IMR-90 (cell line): Measurements from ENCODE around the gene CDHR2. TPM values are rescaled to one million over a fixed set of nuclear protein-coding genes. Genes with fewer than 3 reads are reported as not detected.

ENCODE experiments used
- ATAC-seq: fragments of 200-7000 bp; cut with Tn5 transposase; 2 replicates; pipeline ENCODE4 v1.9.1; 2020; ENCODE audit warnings: low read depth, mild to moderate bottlenecking, moderate library complexity
- BruUV-seq: library from RNA; stranded (reverse); fragments of 400-500 nt; replicated peaks from 2 replicates; lab custom pipeline; 2021; lab: Mats Ljungman, UMichigan
- CTCF ChIA-PET: fragments of 300-600 bp; formaldehyde crosslinking; extraction: SDS; loops from one replicate; lab custom pipeline; 2021; ENCODE audit warnings: antibody characterized with exemption; lab: Yijun Ruan, JAX
- POLR2A ChIA-PET: fragments of 300-600 bp; sonication (Branson Sonifier 250); formaldehyde crosslinking; loops from one replicate; lab custom pipeline; 2022; ENCODE audit warnings: antibody characterized with exemption; ENCODE audit not compliant: unreplicated experiment; lab: Charles Lee
- DNase-seq: peaks from one replicate; pipeline ENCODE4 v3.0.0; 2013
- H2AFZ ChIP-seq: replicated peaks from 2 replicates; pipeline ENCODE3; 2013; ENCODE audit warnings: low read length, mild to moderate bottlenecking; ENCODE audit not compliant: poor library complexity
- H2AK5ac ChIP-seq: 2 replicates; pipeline ENCODE4 v1.6.1; 2013; ENCODE audit warnings: low read depth, low read length, inconsistent platforms
- H2AK9ac ChIP-seq: replicated peaks from 2 replicates; pipeline ENCODE3; 2013; ENCODE audit warnings: mild to moderate bottlenecking, low read depth, low read length, moderate library complexity; ENCODE audit not compliant: poor library complexity
- H2BK120ac ChIP-seq: 2 replicates; pipeline ENCODE4 v1.6.1; 2013; ENCODE audit warnings: low read depth, low read length, inconsistent platforms
- H2BK15ac ChIP-seq: 3 replicates; pipeline ENCODE4 v1.6.1; 2013; ENCODE audit warnings: low read depth, low read length, inconsistent platforms
- H2BK20ac ChIP-seq: 2 replicates; pipeline ENCODE4 v1.6.1; 2013; ENCODE audit warnings: low read depth, mild to moderate bottlenecking, inconsistent platforms, low read length, moderate library complexity
- H2BK5ac ChIP-seq: 2 replicates; pipeline ENCODE4 v1.6.1; 2013; ENCODE audit warnings: mild to moderate bottlenecking, low read depth, low read length, inconsistent platforms; ENCODE audit not compliant: poor library complexity, severe bottlenecking
- H3K14ac ChIP-seq: replicated peaks from 2 replicates; pipeline ENCODE4 v1.6.1; 2013; ENCODE audit warnings: low read depth, low read length, inconsistent platforms
- H3K18ac ChIP-seq: 2 replicates; pipeline ENCODE4 v1.6.1; 2013; ENCODE audit warnings: low read depth, low read length, control low read depth
- H3K23ac ChIP-seq: 2 replicates; pipeline ENCODE4 v1.6.1; 2013; ENCODE audit warnings: low read depth, low read length, inconsistent platforms
- H3K27ac ChIP-seq: 2 replicates; pipeline ENCODE4 v1.5.1; 2013; ENCODE audit warnings: mild to moderate bottlenecking, control low read depth, low read length; ENCODE audit not compliant: insufficient read depth
- H3K27me3 ChIP-seq: 2 replicates; pipeline ENCODE4 v1.6.1; 2013; ENCODE audit warnings: low read length; ENCODE audit not compliant: control insufficient read depth, insufficient read depth
- H3K36me3 ChIP-seq: 2 replicates; pipeline ENCODE4 v1.6.1; 2013; ENCODE audit warnings: low read length, mixed read lengths; ENCODE audit not compliant: control insufficient read depth, insufficient read depth
- H3K4ac ChIP-seq: 2 replicates; pipeline ENCODE4 v1.6.1; 2013; ENCODE audit warnings: low read depth, low read length, inconsistent platforms
- H3K4me1 ChIP-seq: 2 replicates; pipeline ENCODE4 v1.6.1; 2013; ENCODE audit warnings: low read length, mixed read lengths; ENCODE audit not compliant: control insufficient read depth, insufficient read depth
- H3K4me2 ChIP-seq: 2 replicates; pipeline ENCODE4 v1.6.1; 2013; ENCODE audit warnings: low read depth, mild to moderate bottlenecking, control low read depth, low read length, moderate library complexity
- H3K4me3 ChIP-seq: 2 replicates; pipeline ENCODE4 v1.5.1; 2013; ENCODE audit warnings: low read depth, mild to moderate bottlenecking, control low read depth, low read length, moderate library complexity; ENCODE audit not compliant: insufficient read depth
- H3K56ac ChIP-seq: 2 replicates; pipeline ENCODE4 v1.6.1; 2013; ENCODE audit warnings: low read length, inconsistent platforms; ENCODE audit not compliant: insufficient read depth; ENCODE audit errors: extremely low read depth
- H3K79me1 ChIP-seq, 2 experiments: 2 replicates each; pipeline ENCODE4 v1.6.1; 2013; ENCODE audit warnings: low read length in 2 of 2, inconsistent platforms in 1 of 2, low read depth in 1 of 2
- H3K9ac ChIP-seq: 2 replicates; pipeline ENCODE4 v1.6.1; 2013; ENCODE audit warnings: low read depth, low read length, control low read depth
- H3K9me1 ChIP-seq: 2 replicates; pipeline ENCODE4 v1.6.1; 2013; ENCODE audit warnings: low read length, inconsistent platforms; ENCODE audit not compliant: insufficient read depth
- H3K9me3 ChIP-seq: 2 replicates; pipeline ENCODE4 v1.6.1; 2013; ENCODE audit warnings: low read length; ENCODE audit not compliant: control insufficient read depth, insufficient read depth
- H4K20me1 ChIP-seq: 2 replicates; pipeline ENCODE4 v1.6.1; 2013; ENCODE audit warnings: low read length, inconsistent platforms; ENCODE audit not compliant: insufficient read depth
- H4K5ac ChIP-seq: 2 replicates; pipeline ENCODE4 v1.6.1; 2013; ENCODE audit warnings: mild to moderate bottlenecking, low read depth, low read length, control low read depth
- H4K8ac ChIP-seq, 2 experiments: 2 replicates each; pipeline ENCODE4 v1.6.1; 2013; ENCODE audit warnings: low read depth in 2 of 2, low read length in 2 of 2, control low read depth in 1 of 2, inconsistent platforms in 1 of 2
- H4K91ac ChIP-seq: 2 replicates; pipeline ENCODE4 v1.6.1; 2013; ENCODE audit warnings: low read depth, low read length, inconsistent platforms; ENCODE audit not compliant: insufficient read depth
- BHLHE40 ChIP-seq: fragments of 150-350 bp; IDR thresholded peaks from 2 replicates; pipeline ENCODE4 v1.6.1; 2016; ENCODE audit warnings: mild to moderate bottlenecking, low read depth, low read length
- CEBPB ChIP-seq: IDR thresholded peaks from 2 replicates; pipeline ENCODE4 v1.6.1; 2012; ENCODE audit warnings: low read depth, low read length, improper control_type of control experiment
- CHD1 ChIP-seq: IDR thresholded peaks from 2 replicates; pipeline ENCODE4 v1.6.1; 2012; ENCODE audit warnings: low read depth, low read length, improper control_type of control experiment
- FOS ChIP-seq: fragments of 150-350 bp; IDR thresholded peaks from 2 replicates; pipeline ENCODE4 v1.6.1; 2016; ENCODE audit warnings: low read depth, low read length
- MAFK ChIP-seq: IDR thresholded peaks from 2 replicates; pipeline ENCODE4 v1.6.1; 2012; ENCODE audit warnings: low read depth, low read length, improper control_type of control experiment
- MAZ ChIP-seq: IDR thresholded peaks from 2 replicates; pipeline ENCODE4 v1.6.1; 2012; ENCODE audit warnings: low read depth, mild to moderate bottlenecking, low read length, improper control_type of control experiment, moderate library complexity, borderline replicate concordance
- MXI1 ChIP-seq: IDR thresholded peaks from 2 replicates; pipeline ENCODE4 v1.6.1; 2012; ENCODE audit warnings: low read depth, mild to moderate bottlenecking, low read length, moderate library complexity, borderline replicate concordance
- NFE2L2 ChIP-seq: fragments of 150-350 bp; IDR thresholded peaks from 2 replicates; pipeline ENCODE4 v1.6.1; 2016; ENCODE audit warnings: low read depth, mild to moderate bottlenecking, low read length
- POLR2A ChIP-seq: IDR thresholded peaks from 2 replicates; pipeline ENCODE4 v1.6.1; 2012; ENCODE audit warnings: mild to moderate bottlenecking, low read depth, low read length
- RAD21 ChIP-seq: IDR thresholded peaks from 2 replicates; pipeline ENCODE4 v1.6.1; 2012; ENCODE audit warnings: low read length, improper control_type of control experiment
- RFX5 ChIP-seq: IDR thresholded peaks from 2 replicates; pipeline ENCODE4 v1.8.0; 2012; ENCODE audit warnings: low read depth, mild to moderate bottlenecking, low read length, moderate library complexity
- SMC3 ChIP-seq: fragments of 150-350 bp; IDR thresholded peaks from 2 replicates; pipeline ENCODE4 v1.6.1; 2016; ENCODE audit warnings: low read depth, mild to moderate bottlenecking, antibody characterized with exemption, low read length, moderate library complexity
- WGBS, 2 experiments: methylation state at CpG; one replicate each; pipeline versions ENCODE4 v1.1.5 to v1.1.7; 2013; ENCODE audit warnings: missing lambda C conversion rate in 2 of 2; ENCODE audit not compliant: insufficient read length in 1 of 2; ENCODE audit errors: extremely low coverage in 2 of 2; 5-methylcytosine and 5-hydroxymethylcytosine counted together
- dilution Hi-C: fragments of 300-500 bp; cut with HindIII; formaldehyde crosslinking; loops from one replicate; pipeline ENCODE4 v1.14.3; 2018; ENCODE audit warnings: low sequenced_read_pairs; ENCODE audit not compliant: unreplicated experiment
- in situ Hi-C: fragments of 300-500 bp; cut with MboI; formaldehyde crosslinking; loops from 3 replicates; pipeline ENCODE4 v1.14.3; 2019; ENCODE audit warnings: low sequenced_read_pairs, inconsistent platforms, mixed read lengths
- intact Hi-C: fragments of 100-400 bp; cut with micrococcal nuclease; formaldehyde crosslinking; loops from 2 replicates; pipeline ENCODE4 v1.10.0; 2022
- polyA plus RNA-seq, 3 experiments: library from polyadenylated mRNA; depleted of rRNA; stranded (reverse); fragments of >200 nt; gene quantifications; 2 replicates each; pipeline ENCODE4 v1.2.3, GENCODE V29; 2012; ENCODE audit warnings: low replicate concordance in 1 of 3
- total RNA-seq: library from RNA; depleted of rRNA; stranded (reverse); fragments of >200 nt; gene quantifications from 2 replicates; pipeline ENCODE4 v1.2.3, GENCODE V29; 2012
- TF ChIP-seq, protein P1 (sequence below): fragments of 150-350 bp; IDR thresholded peaks from 2 replicates; pipeline ENCODE4 v1.6.1; 2017; ENCODE audit warnings: mild to moderate bottlenecking, antibody characterized with exemption, low read length, low read depth
- TF ChIP-seq, protein P2 (sequence below): conservative IDR thresholded peaks from 2 replicates; pipeline ENCODE4 v1.5.1; 2012; ENCODE audit warnings: mild to moderate bottlenecking, low read depth, low read length, improper control_type of control experiment
- TF ChIP-seq, protein P3 (sequence below): fragments of 150-350 bp; IDR thresholded peaks from 2 replicates; pipeline ENCODE4 v1.6.1; 2016; ENCODE audit warnings: low read depth, mild to moderate bottlenecking, low read length, moderate library complexity, borderline replicate concordance

CDHR2 gene
- total and polyA plus RNA-seq, 2 of the 4 experiments (the other 2 are of a cell fraction): not detected

DNA sequence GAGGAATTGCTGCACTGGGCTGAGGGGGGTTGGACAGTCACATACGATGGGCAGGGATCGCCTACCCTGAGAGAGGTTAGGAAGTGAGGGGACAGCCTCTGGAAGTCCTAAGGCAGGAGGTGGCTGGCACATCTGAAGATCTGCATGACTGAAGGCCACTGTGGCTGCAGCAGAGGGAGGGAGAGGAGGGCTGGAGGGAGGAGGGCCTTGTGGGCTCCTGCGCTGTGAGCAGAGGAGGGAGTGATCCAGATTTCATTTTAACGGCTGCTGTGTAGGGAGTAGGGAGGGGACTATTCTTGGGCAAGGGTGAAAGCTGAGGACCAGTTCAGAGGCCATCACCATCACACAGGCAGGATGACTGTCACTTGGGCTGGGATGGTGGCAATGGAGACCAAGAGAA is 88.4 kb downstream of the CDHR2 start:
- Histone ChIP-seq H2BK20ac (no peak overlapping the region), H3K4ac (no peak overlapping the region), H3K18ac (no peak overlapping the region), H3K23ac (no peak overlapping the region), H3K9ac (no peak overlapping the region), H3K4me1 (no peaks in the 10 kb centered on the region; the same call in 1 of the 2 replicates), H3K36me3 (no peaks in the 10 kb centered on the region), H2BK5ac (no peak overlapping the region), H2AK5ac (no peak overlapping the region), H3K9me3 (peaks cover 5% of the 10 kb centered on the region), H2BK120ac (no peak overlapping the region), H3K4me2 (no peak overlapping the region), H4K20me1 (no peaks in the 10 kb centered on the region), H3K9me1 (no peaks in the 10 kb centered on the region), H4K8ac (no peak overlapping the region), H2AFZ (no peak overlapping the region), H4K5ac (no peak overlapping the region), H3K4me3 (no peak overlapping the region), H2AK9ac (no peak overlapping the region), H3K14ac (no peak overlapping the region), H4K91ac (no peak overlapping the region), H3K79me1 (no peaks in the 10 kb centered on the region), H3K27me3 (peaks cover 66% of the 10 kb centered on the region), H3K56ac (no peak overlapping the region), H3K27ac (no peak overlapping the region), H2BK15ac (no peak overlapping the region)
- BruUV-seq: no TSS peak
- dilution Hi-C loops: no loop called here
- WGBS, 2 experiments: 40% methylated on average over 3 of the region's 4 CpGs; no CpG with 5 or more reads in 1 of the 2 experiments
- intact Hi-C loops: no loop called here
- no peak for ATAC-seq
- ChIA-PET CTCF (no interaction called here), POLR2A (no interaction called here)
- in situ Hi-C loops: no loop called here
- TF ChIP-seq CEBPB: no peak
- TF ChIP-seq RAD21: no peak
- TF ChIP-seq MAFK: no peak
- no peak for TF ChIP-seq MAZ
- TF ChIP-seq CHD1: no peak
- no peak for TF ChIP-seq RFX5
- no peak for TF ChIP-seq MXI1
- TF ChIP-seq, protein P1, sequence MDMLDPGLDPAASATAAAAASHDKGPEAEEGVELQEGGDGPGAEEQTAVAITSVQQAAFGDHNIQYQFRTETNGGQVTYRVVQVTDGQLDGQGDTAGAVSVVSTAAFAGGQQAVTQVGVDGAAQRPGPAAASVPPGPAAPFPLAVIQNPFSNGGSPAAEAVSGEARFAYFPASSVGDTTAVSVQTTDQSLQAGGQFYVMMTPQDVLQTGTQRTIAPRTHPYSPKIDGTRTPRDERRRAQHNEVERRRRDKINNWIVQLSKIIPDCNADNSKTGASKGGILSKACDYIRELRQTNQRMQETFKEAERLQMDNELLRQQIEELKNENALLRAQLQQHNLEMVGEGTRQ: no peak
- TF ChIP-seq, protein P2, sequence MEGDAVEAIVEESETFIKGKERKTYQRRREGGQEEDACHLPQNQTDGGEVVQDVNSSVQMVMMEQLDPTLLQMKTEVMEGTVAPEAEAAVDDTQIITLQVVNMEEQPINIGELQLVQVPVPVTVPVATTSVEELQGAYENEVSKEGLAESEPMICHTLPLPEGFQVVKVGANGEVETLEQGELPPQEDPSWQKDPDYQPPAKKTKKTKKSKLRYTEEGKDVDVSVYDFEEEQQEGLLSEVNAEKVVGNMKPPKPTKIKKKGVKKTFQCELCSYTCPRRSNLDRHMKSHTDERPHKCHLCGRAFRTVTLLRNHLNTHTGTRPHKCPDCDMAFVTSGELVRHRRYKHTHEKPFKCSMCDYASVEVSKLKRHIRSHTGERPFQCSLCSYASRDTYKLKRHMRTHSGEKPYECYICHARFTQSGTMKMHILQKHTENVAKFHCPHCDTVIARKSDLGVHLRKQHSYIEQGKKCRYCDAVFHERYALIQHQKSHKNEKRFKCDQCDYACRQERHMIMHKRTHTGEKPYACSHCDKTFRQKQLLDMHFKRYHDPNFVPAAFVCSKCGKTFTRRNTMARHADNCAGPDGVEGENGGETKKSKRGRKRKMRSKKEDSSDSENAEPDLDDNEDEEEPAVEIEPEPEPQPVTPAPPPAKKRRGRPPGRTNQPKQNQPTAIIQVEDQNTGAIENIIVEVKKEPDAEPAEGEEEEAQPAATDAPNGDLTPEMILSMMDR: no peak
- no peak for TF ChIP-seq BHLHE40
- TF ChIP-seq FOS: no peak
- no peak for TF ChIP-seq NFE2L2
- TF ChIP-seq, protein P3, sequence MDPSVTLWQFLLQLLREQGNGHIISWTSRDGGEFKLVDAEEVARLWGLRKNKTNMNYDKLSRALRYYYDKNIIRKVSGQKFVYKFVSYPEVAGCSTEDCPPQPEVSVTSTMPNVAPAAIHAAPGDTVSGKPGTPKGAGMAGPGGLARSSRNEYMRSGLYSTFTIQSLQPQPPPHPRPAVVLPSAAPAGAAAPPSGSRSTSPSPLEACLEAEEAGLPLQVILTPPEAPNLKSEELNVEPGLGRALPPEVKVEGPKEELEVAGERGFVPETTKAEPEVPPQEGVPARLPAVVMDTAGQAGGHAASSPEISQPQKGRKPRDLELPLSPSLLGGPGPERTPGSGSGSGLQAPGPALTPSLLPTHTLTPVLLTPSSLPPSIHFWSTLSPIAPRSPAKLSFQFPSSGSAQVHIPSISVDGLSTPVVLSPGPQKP: no peak
- TF ChIP-seq SMC3: no peak
- no peak for TF ChIP-seq POLR2A
- DNase-seq: no peak
